GM23248 (cell line): ENCODE results near the gene CCDC157.

Experiments used
- EZH2 ChIP-seq: fragments of 200-600 bp; sonication (generic); IDR thresholded peaks from 2 replicates; pipeline ENCODE4 v1.6.1; 2018; ENCODE audit warnings: antibody characterized with exemption, mild to moderate bottlenecking; ENCODE audit not compliant: insufficient read depth, poor library complexity, severe bottlenecking
- EZH2phosphoT487 ChIP-seq: fragments of 200-600 bp; sonication (generic); IDR thresholded peaks from 2 replicates; pipeline ENCODE4 v1.6.1; 2018; ENCODE audit warnings: antibody characterized with exemption, moderate library complexity, mild to moderate bottlenecking, low read depth; ENCODE audit not compliant: insufficient read depth

GRCh38 chr22:30425327-30425615 lies 68.5 kb downstream of the CCDC157 start:
- TF ChIP-seq EZH2 (no peak), EZH2phosphoT487 (no peak)
